HG03432 (cell line): ENCODE results near the gene LECT2.

Experiments used
- ATAC-seq: cut with Tn5 transposase; IDR thresholded peaks from one replicate; pipeline ENCODE4 v1.9.1; 2021; ENCODE audit warnings: mild to moderate bottlenecking, moderate library complexity; ENCODE audit not compliant: unreplicated experiment

The LECT2 gene

GRCh38 chr5:135937245-135937911 lies 17.4 kb downstream of the LECT2 start:
- no peak for ATAC-seq

- ATAC-seq = no peak
These were observed 19.8 kb downstream of the LECT2 start for GRCh38 chr5:135934939-135935338.

- no peak for ATAC-seq
These were observed 23.9 kb downstream of the LECT2 start for GRCh38 chr5:135930949-135931295.

- ATAC-seq = no peak
These were observed 24.5 kb downstream of the LECT2 start for GRCh38 chr5:135930029-135930948.

GRCh38 chr5:135921388-135921787 lies 33.4 kb downstream of the LECT2 start:
- no peak for ATAC-seq

- ATAC-seq = no peak
These were observed 34.6 kb downstream of the LECT2 start for GRCh38 chr5:135920199-135920598.

- ATAC-seq = no peak
These were observed 38.0 kb downstream of the LECT2 start for GRCh38 chr5:135916638-135917263.

GRCh38 chr5:135915466-135916001 lies 39.2 kb downstream of the LECT2 start:
- no peak for ATAC-seq

GRCh38 chr5:135913713-135914626 lies 40.8 kb downstream of the LECT2 start:
- ATAC-seq = no peak

GRCh38 chr5:135905144-135905543 lies 49.6 kb downstream of the LECT2 start:
- no peak for ATAC-seq

GRCh38 chr5:135901633-135902032 lies 53.1 kb downstream of the LECT2 start:
- ATAC-seq = no peak

GRCh38 chr5:135900276-135900675 lies 54.5 kb downstream of the LECT2 start:
- no peak for ATAC-seq

GRCh38 chr5:135898651-135899050 lies 56.1 kb downstream of the LECT2 start:
- no peak for ATAC-seq
